GM18508 (cell line): ENCODE data around the gene AFG1L.
"Not testable (repeated sequence)": the region's sequence is repeated elsewhere in the genome, so short reads cannot be mapped to it uniquely, and the experiment has no call there.

ENCODE experiments used
- ATAC-seq: cut with Tn5 transposase; IDR thresholded peaks from one replicate; pipeline ENCODE4 v1.9.1; 2021; ENCODE audit warnings: moderate number of reproducible peaks; ENCODE audit not compliant: insufficient read depth, unreplicated experiment

AFG1L gene

DNA sequence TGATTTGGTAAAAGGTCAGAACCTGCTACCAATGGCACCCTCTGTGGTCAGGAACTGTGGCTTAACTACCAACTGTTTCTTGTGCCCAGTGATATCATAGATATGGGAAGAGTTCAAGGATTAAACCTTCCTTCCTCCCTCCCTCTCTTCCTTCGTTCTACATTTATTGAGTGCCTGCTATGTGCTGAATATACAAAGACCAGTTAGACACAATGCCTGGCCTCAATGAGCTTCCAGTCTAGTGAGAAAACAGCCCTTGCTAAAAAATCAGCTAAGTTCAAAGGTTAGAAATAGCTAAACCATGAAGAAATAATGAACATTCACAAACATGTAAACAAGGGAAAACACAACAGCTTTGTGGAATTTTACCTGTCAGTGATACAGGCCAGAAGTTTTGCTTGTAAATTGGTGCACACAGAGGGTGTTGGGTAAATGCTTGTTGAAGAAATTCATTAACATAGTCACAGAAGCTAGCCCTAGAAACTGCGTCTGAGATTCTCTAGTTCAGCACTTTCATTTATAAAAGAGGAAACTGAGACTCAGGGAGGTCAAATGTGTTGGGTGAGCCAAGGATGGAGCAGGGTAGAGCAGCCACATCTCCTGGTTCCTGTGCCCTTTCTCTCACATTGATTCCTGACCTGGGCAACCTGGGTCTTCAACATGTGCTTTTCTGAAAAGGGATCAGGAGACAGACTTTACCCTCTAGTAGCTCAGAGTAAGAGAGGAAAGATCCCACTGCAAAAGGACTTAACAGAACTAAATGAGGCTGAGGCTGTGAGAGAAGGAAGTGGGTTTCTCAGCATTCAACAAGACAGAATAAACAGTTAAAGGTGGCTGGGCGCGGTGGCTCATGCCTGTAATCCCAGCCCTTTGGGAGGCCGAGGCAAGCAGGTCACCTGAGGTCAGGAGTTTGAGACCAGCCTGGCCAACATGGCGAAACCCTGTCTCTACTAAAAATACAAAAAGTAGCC lies 251.5 kb downstream of the AFG1L start:
- no peak for ATAC-seq

GRCh38 chr6:108549241-108549640 lies 254.4 kb downstream of the AFG1L start:
- no peak for ATAC-seq

- ATAC-seq, result no peak
Measured at GRCh38 chr6:108549741-108550140, 254.9 kb downstream of the AFG1L start.

DNA sequence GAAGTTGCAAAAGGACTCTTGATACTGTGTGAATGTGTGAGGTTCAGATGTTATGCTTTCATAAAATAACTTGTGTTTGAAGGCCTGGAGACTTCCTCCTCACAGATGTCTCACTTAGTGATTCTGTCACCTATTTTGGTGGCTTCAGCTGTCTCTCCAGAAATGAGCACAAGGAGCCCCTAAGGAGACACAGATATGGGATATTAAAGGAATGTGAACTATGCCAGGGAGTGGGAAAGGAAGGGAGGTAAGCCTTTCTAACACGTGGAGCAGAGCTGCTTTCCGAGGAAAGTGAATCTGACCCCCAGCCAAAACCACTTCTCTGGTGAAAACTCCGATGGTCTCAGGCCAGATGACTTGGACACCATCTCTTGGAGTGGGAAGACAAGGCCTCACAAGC lies 255.4 kb downstream of the AFG1L start:
- ATAC-seq, result no peak

DNA sequence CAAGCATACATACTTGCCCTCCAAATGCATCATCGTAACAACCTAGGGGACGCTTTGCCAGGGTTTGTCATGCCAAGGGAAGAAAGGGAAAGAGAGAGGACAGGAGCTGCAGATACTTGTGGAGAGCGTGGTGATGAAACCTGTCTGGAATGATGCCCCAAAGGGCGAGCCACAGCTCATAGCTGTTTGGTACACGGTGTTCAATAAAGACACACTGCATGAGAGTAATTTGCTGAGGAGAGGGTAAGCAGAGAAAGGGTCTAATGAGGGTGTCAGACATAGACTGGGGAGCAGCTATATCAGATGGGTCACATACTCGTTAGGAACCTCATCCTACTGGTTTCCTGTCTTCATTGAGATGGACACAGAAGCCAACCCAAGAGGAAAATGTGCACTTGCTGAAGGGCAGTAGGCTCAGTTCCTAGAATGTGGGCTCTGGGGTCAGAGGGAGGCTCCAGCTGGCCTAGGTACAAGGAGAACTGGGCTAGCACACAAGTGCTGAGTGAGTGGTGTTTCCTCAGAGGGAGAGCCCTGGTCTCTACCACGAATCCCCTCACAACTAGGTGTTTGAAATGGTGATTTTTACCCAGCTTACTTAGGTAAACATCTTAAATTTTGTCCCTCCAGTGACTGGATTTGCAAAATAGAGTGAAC lies 260.7 kb downstream of the AFG1L start:
- ATAC-seq, result no peak

DNA sequence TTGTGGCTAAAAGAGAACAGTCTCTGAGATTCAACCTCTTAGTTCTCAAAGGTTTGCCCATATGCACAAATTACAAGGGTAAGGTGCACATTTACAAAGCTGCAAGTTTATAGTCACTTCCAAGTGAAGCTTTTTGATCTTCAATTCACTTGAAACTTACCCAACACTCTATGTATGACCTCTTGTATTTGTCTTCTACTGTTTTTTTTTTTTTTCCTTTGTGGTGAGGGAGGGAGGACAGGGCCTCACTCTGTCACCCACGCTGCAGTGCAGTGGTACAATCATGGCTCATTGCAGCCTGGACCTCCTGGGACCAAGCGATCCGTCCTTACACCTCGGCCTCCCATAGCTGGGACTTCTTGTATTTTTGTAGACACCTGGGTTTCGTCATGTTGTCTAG lies 261.4 kb downstream of the AFG1L start:
- no peak for ATAC-seq

DNA sequence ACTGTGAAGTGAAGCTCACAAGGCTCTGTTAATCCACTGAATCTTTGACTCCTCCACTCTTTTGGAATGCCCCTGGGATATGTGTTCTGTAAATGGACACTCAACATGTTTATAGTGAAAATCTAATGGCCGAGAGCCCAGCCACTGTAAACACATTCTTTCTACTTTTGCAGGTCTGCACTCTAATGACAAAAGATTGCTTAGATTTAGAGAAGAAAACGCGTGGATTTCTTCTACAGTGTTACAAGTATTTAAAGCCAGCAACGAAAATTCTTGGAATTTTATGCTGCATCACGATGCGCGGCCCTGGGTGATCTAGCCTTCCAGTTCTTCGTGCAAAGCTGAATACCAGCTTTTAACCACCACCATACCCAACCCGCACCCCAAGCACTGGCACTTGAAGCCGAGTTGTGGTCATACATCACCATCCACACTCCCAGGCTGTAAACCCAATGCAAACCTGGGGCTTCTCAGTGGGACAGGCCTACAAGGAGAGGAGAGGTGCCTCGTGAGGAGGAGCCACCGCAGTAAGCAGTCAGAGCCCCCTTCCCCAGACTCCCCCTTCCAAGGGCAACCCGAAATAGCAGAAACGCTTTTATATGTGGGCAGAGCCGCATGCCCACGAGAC lies 262.1 kb downstream of the AFG1L start:
- ATAC-seq, result no peak

GRCh38 chr6:108557494-108558371 lies 262.9 kb downstream of the AFG1L start:
- ATAC-seq, result no peak

GRCh38 chr6:108558372-108559096 lies 263.7 kb downstream of the AFG1L start:
- no peak for ATAC-seq

DNA sequence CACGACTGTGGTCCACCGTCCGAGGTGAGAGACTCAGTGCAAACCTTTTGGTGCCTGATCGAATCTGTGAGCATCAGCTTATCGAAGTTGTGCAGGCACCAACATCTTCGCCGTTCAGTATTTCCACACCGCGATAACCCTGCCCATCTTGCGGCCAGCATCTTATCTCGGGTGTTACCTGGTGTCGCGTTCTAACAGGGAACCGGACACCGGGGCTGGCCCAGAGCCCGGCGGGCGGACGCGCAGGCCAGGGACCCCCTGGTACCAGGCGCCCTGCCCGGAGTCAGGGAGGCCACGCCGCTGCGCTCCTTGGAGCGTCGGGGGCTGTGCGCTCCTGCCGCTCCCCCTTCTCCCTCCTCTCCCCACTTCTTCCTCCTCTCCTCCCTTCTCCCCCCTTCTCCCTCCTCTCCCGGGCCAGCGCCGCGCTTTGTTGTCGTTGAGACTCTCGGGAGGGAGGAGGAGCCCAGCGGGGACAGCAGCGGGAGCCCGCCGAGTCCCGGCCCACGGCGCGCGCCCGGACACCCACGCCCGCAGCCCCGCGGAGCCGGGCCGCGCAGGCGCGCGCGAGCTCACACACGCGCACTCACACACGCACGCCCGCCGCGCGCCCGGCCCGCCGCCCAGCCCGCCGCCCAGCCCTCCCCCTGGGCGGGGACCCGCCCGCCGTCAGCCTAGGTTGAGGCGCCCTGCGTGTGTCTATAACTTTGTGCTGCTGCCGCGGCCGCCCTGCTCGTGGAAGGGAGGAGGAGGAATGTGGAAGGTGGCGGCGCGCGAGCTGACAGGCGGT lies 264.4 kb downstream of the AFG1L start:
- no peak for ATAC-seq

DNA sequence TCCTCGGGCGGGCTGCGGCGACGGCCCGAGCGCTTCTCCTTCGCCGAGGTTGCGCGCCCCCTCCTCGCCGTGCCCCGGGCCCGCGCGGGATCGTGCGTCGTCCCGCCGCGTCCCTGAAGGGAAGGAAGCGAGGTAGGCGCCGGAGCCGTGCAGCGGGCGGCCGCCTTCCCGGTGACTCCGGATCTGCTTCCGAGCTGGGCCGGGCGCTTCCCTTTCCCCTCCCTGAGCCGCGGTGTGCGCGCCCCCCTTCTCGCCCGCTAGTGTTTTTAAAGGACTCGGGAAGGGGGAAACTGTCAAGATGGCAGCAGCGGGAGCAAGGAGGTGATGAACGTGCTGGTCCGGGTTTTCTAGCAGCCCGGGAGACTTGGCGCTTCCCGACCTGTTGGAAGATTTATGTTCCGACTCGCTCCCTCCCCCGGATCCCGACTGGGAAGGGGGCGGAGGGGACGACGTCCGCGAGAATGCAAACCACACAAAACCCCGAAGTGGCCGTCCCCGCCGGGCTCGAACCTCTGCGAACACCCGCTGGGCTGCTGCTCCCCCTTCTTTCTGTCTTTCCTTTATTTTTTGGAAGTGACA lies 265.1 kb downstream of the AFG1L start:
- ATAC-seq, result no peak

- no peak for ATAC-seq
Measured at GRCh38 chr6:108560463-108561308, 265.8 kb downstream of the AFG1L start, which contains the start of gene FOXO3. FOXO3 (plus strand) TSS chr6:108560917; CDS start chr6:108561209, 292 bp downstream.

- not testable (repeated sequence) for ATAC-seq
Measured at GRCh38 chr6:108561309-108561647, 266.4 kb downstream of the AFG1L start.

GRCh38 chr6:108561742-108562502 lies 267.1 kb downstream of the AFG1L start:
- ATAC-seq, result no peak

- ATAC-seq, result no peak
Measured at GRCh38 chr6:108562503-108562993, 267.7 kb downstream of the AFG1L start.

- ATAC-seq, result no peak
Measured at GRCh38 chr6:108563292-108563691, 268.4 kb downstream of the AFG1L start.

- ATAC-seq, result no peak
Measured at GRCh38 chr6:108564178-108564577, 269.3 kb downstream of the AFG1L start.
